HuH-7 (cell line): ENCODE measurements around the gene MRPL36.
A peak's percentile ranks its signal among the peaks of the same experiment; 100 is the strongest.

ENCODE experiments used
- DNase-seq: peaks from one replicate; pipeline ENCODE4 v3.0.0; 2011; ENCODE audit warnings: low spot score

The MRPL36 gene

DNA sequence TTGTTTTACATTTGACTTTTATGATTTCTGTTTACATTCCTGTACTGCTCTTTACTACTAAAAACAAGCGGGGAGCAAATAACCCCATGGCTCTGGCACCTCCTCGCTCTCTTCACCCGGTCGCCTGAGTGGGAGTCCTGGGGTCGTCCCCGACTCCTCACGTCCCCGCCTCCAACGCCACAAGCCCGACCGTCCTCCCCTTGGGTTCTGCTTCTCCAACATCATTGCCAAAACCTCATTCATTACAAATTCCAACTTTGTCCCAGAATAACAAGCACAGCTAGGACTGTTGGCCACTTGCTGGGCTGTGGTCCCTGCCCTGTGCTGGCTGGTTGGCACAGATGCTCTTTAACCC is 35.1 kb downstream of the MRPL36 start:
- DNase-seq, result no peak

- no peak for DNase-seq
These were observed 35.6 kb downstream of the MRPL36 start for GRCh38 chr5:1763960-1764605.

DNA sequence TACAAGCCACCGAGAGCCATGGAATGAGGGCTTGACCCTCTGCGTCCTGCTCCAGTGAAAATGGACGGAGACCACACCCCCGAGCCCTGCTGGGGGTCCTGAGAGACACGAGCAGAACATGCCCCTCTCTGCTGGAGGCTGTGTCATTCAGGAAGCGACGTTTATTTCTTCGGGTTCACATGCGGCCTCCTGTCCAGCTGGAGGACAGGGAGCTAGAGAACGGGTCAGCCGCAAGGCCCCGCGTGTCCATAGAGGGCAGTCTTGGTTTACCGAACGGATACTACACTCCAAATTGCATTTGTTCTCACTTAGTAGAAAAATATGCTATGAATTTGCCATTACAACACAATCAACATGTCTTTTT is 36.1 kb downstream of the MRPL36 start:
- DNase-seq, result peak; percentile 81

- no peak for DNase-seq
These were observed 36.6 kb downstream of the MRPL36 start for GRCh38 chr5:1762883-1763547.

DNA sequence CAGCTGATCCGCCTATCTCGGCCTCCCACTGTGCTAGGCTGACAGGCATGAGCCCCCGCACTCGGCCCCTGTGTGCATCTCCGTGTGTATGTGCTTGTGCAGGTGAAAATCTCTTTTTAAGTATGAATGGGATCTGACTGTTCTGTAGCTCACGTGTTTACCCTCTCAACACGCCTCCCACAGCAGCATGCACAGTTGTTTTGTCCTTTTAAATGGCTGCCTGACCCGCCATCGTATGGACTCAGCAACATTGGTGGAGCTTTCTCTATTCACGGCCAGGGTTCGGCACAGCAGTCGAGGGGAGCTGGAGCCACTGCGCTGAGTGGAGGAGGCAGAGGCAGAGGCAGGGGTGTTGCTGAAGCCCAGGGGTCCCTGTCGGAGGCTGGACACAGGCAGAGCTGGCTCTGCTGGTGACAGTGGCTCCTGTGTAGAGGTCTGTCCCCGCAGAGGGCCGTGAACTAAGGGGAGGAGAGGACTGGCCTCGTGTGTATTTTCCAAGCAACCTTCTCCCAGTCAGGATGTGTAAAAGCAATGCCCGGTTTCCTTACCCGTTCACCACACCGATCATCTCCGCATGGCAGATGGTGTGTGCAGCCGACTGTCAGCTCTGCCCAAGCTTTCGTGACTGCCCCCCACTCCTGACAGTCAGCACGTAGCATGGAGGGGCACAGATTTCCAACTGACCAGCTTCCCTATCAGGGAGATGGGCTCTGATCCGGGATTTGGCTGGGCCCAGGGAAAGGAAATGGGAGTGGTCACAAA is 37.3 kb downstream of the MRPL36 start:
- DNase-seq, result no peak

GRCh38 chr5:1761453-1761755 is 38.2 kb downstream of the MRPL36 start:
- DNase-seq, result no peak

GRCh38 chr5:1760656-1761452 is 38.8 kb downstream of the MRPL36 start:
- DNase-seq, result no peak

DNA sequence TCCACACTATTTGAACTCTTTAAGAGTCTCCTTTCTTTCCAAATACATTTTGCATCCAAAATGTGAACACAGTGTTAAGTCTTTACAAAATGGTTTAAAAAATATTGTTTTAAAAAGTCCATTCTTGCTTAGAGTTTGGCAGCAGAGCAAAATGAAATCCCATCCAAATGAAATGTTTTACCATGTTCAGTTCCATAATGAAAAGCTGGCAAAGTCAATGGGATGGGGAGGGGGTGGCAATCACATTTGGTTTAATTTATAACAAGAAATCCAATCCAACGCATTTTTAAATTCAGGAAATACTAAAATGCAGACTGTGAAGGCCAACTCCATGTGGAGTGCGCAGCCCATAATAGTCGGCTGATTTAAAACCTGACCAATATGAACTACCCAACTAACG is 39.4 kb downstream of the MRPL36 start:
- DNase-seq, result no peak

DNA sequence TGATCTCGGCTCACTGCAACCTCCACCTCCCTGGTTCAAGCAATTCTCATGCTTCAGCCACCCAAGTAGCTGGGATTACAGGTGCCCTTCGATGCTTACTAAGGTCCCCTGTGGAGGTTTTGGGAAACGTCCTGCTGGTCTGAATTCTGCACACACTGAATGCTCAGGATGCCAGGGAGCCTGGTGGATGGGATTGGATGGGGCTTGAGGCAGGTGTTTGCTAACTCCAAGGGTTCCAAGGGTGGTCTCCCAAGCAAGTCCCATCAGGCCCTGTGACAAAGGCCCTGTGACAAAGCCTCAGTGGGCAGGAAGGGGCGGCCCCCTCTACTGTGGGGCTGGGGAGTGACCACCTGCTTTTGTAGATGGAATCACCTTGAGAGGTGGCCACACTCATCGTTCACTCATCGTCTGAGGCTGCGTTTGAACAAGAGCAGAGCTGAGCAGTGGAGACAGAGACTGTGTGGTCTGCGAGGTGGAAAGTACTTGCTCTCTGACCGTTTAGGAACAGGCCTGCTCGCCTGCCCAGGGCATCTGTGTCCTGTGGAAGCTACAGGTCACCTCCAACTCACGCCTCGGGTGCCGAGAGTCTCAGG is 40.2 kb downstream of the MRPL36 start:
- DNase-seq, result no peak

DNA sequence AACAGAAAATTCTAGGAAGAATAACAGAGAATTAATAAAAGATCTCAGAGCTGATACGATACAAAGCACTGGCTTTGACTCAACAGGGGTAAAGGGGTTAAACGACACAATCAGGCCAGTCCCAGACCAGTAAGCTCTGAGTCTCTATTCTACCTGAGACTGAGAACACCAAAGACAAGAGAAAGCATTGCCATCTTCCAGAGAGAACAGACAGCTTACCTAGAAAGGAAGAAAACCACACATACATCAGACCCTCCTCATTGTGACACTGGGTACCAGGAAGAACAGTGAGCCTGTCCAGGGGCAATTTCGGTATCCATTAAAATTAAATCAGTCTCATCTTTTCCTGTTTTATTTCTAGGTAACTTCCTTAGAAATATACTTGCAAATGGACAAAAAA is 41.1 kb downstream of the MRPL36 start:
- DNase-seq, result no peak

GRCh38 chr5:1757511-1757910 is 42.1 kb downstream of the MRPL36 start:
- DNase-seq, result no peak

DNA sequence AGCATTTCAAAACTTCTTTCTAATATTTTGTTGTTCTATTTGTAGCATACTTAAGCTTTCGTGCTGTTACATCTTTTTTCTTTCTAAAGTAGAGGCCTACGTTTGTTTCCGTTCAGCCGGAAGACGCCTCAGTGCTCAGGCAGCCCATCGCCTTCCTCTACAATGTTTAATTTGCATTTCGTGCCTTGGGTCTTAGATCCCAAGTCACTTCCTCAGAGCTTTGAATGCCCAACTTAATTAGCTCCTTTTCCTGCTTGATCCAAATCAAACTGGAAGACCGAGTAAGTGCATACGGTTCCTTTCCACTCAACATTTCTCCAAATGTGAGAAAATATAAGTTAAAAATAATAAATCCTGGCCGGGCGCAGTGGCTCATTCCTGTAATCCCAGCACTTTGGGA is 43.2 kb downstream of the MRPL36 start:
- DNase-seq, result no peak

- no peak for DNase-seq
These were observed 44.2 kb downstream of the MRPL36 start for GRCh38 chr5:1755321-1755949.

- DNase-seq, result no peak
These were observed 45.0 kb downstream of the MRPL36 start for GRCh38 chr5:1754531-1755220.

DNA sequence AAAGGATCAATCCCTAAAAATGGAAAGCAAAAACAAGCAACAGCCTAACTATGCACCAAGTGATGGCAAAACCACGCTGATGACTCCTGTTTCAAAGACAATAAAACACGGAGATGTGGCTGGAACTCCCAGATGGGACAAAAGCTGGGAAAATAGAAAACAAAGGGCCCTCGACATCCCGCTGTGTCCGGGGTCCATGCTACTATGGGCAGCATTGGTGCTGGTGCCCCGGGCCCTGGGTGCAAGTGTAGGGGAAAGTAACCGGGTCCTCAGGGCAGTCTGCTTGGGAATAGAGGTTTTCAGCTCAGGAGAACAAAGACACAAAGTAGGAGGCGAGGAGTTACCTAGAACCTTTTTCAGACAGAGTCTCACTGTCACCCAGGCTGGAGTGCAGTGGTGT is 46.1 kb downstream of the MRPL36 start:
- no peak for DNase-seq

DNA sequence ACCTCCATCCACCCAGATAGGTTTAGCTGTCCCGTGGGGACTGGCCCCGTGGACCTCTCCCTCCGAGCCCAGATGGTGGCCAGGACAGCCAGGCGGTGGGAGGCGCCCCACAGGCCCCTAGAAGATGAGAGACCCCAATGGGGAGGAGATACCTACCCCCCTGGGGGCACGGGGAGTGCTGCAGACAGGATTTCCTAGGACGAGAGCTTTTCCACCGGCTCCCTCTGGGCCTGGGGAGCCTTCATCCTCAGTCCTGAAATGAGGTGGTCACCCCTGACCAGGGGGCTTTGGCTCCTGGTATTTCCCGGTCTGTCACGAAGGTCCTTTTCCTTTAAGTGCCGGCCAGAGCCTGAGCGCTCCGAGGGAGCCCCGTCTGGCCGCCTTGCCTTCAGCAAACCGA is 46.8 kb downstream of the MRPL36 start:
- no peak for DNase-seq

DNA sequence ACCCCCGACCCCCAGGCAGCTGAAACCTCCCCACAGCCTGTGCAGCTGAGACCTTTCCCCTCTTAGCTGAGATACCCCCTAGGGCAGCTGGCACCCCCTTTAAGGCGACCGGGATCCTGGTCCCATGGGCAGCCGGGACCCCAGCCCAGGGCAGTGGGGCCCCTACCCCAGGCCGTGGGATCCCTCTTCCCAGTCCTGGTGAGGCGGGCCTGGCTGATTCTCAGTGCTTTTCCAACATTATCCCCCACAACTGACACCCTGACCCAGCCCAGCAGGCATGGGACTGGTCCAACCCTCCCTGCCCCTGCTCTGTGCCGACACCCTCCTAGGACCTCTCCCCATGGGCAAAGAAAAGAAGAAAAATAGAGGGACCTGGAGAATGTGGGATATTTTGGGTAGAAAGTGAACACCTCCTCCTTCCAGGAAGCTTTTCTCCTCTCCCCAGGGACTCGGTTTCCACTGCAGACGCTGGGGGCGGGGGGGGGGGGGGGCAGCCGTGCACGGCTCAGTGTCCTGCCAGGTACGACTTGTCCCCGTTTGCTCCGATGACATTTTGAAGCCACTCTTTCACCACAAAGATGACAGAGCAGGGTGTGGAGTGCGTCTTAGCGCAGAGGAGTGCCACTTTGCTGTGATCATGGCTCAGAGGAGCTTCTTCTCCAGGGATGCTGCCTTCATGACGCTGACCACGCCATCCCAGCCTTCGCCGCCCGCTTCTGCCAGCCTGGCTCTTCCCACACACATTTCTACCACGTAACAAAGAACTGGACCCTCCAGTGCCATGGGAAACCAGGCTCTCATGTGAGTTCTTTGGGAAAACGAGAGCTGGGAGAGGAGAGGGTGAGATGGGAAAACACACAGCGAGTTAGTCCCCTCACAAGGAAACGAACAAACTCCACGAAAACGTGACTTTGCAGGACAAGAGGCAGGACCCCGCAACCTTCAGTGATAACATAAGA is 47.5 kb downstream of the MRPL36 start:
- DNase-seq, result no peak

GRCh38 chr5:1751026-1751863 is 48.4 kb downstream of the MRPL36 start:
- DNase-seq, result no peak

- DNase-seq, result no peak
These were observed 49.2 kb downstream of the MRPL36 start for GRCh38 chr5:1750469-1750868.
